ENCODE results near the gene STK40. TPM values are rescaled to one million over a fixed set of nuclear protein-coding genes. Genes with fewer than 3 reads are reported as not detected.

The STK40 gene
- polyA plus RNA-seq, 2 of the 4 experiments (the other 2 are of a cell fraction): 6.0 to 8.9 TPM

- TF ChIP-seq ATOH8 (CRISPR knock-in tag; IDR thresholded peaks at IDR 0.05; ENCODE audit: low read depth) (no peak), JUN (IDR thresholded peaks at IDR 0.05) (no peak), MAZ (IDR thresholded peaks at IDR 0.05; ENCODE audit: borderline replicate concordance, low read depth, low read length) (no peak), MYC (IDR thresholded peaks at IDR 0.05; ENCODE audit: borderline replicate concordance, low read length) (no peak)
Observed at GRCh38 chr1:36432616-36433015, 46.9 kb upstream of the STK40 start (continued).

- WGBS (ENCODE audit: missing lambda C conversion rate): 49% methylated on average over 4 of the region's 4 CpGs
- no peak overlapping the region for H3K27ac ChIP-seq
- DNase-seq (ENCODE audit: low read depth in 1 of 2, low spot score in 1 of 2) (no peak), FAIRE-seq (no peak), ATAC-seq (no peak)
- H3K9me3 ChIP-seq: no peaks in the 10 kb centered on the region
- no peak overlapping the region for H3K4me3 ChIP-seq
- ChIA-PET POLR2A (no interaction called here), CTCF (interaction anchor here (1.1 to 5.8 kb wide), 3 partner anchors 8 to 126 kb away, joined by 4 to 53 read pairs (median 5); no protein-coding TSS in a partner anchor)
- H3K4me2 ChIP-seq: no peak overlapping the region
- TF ChIP-seq EHMT2 (IDR thresholded peaks at IDR 0.05; ENCODE audit: low read depth) (no peak), MAX (IDR thresholded peaks at IDR 0.05) (no peak), CHD2 (IDR thresholded peaks at IDR 0.05; ENCODE audit: low read length, partially characterized antibody) (no peak), POLR2AphosphoS2 (conservative IDR thresholded peaks at IDR 0.05; ENCODE audit: low read length) (no peak), MYC (IDR thresholded peaks at IDR 0.05; ENCODE audit: borderline replicate concordance, low read length) (no peak), ZNF302 (CRISPR knock-in tag; IDR thresholded peaks at IDR 0.05) (no peak), ELK1 (IDR thresholded peaks at IDR 0.05; ENCODE audit: low read depth, low read length) (no peak), CTCF (IDR thresholded peaks at IDR 0.05) (no peak), HEYL (CRISPR knock-in tag; IDR thresholded peaks at IDR 0.05) (no peak), HOXB13 (CRISPR knock-in tag; IDR thresholded peaks at IDR 0.05; ENCODE audit: low read depth) (no peak), CBX8 (IDR thresholded peaks at IDR 0.05) (no peak), NPAS2 (CRISPR knock-in tag; IDR thresholded peaks at IDR 0.05; ENCODE audit: borderline replicate concordance) (no peak), HMGXB4 (CRISPR knock-in tag; IDR thresholded peaks at IDR 0.05; ENCODE audit: borderline replicate concordance) (no peak), POLR2A (IDR thresholded peaks at IDR 0.05; ENCODE audit: low read length) (no peak), RAD21 (conservative IDR thresholded peaks at IDR 0.05 in 1 of 2, IDR thresholded peaks at IDR 0.05 in 1 of 2) (no peak), RNF2 (IDR thresholded peaks at IDR 0.05; ENCODE audit: borderline replicate concordance, low read depth) (no peak), CEBPB (IDR thresholded peaks at IDR 0.05) (no peak), HDAC2 (IDR thresholded peaks at IDR 0.05) (no peak), NR3C1 (IDR thresholded peaks at IDR 0.05) (no peak)
- H3K4me1 ChIP-seq: 0 out of 3 replicates have a peak, but pooled peaks cover 2% of the 10 kb centered on the region
Observed at GRCh38 chr1:36425791-36426190, 40.1 kb upstream of the STK40 start.

All from A549 (cell line).